Stimulated activated CD4-positive, alpha-beta T cell treated with anti-CD3 and anti-CD28 coated beads, TNF-alpha, amount 100 ng/mL, for 48 hours (primary cell): Measurements from ENCODE around the gene TXLNB.

ENCODE experiments used
- DNase-seq, 3 donors: peaks; one replicate each; pipeline ENCODE4 v3.0.0-alpha.2; 2020; ENCODE audit warnings: low read depth in 3 of 3

Gene TXLNB

GRCh38 chr6:139291813-139292619 lies at the start of gene TXLNB:
Gene TXLNB, minus strand, starts transcription at chr6:139291998. Its CDS starts 3,099 bp downstream, at chr6:139288899.
- peak; percentile 67 to 83 (median 69) for DNase-seq

- DNase-seq, result no peak
These were observed 49.3 kb upstream of the TXLNB start for GRCh38 chr6:139341060-139341459.

GRCh38 chr6:139338795-139339194 lies 47.0 kb upstream of the TXLNB start:
- no peak for DNase-seq

DNA sequence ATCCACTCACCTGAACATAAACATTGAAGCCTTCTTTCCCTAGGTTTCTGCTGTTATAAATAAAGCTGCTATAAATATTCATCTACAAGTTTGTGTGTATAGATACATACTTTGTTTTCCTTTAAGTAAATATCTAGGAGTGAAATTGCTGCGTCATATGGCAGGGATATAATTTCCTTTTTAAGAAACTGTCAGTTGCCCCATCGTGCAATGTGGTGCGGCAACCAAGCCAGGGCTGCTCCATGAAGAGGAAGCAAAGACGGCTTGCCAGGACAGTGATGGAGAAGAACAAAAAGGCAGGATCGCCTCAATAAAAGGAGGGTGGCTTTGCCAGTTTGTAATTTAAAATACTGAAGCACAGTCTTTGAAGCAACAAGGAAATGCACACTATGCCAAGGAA lies 46.0 kb upstream of the TXLNB start:
- DNase-seq, result no peak

- no peak for DNase-seq
These were observed 45.2 kb upstream of the TXLNB start for GRCh38 chr6:139337001-139337400.

DNA sequence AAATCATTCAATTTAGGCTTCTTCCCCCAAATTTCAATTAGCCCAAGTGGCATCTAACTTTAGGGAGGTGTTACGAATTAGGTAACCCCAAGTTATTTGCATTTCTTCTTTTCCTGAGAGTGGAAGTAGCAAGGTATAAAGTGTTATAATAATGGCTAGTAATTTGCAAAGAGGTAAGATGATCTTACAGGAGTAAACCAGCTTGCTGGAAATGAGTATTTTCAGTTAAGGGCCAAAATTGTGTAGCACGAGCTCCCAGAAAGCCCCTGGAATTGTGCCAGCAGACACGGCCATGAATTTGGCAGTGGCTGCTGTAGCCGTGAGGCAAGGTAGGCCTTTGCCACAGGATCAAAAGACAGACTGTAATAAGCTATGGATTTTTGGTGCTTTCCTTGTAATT lies 44.7 kb upstream of the TXLNB start:
- no peak for DNase-seq

GRCh38 chr6:139335447-139336210 lies 43.8 kb upstream of the TXLNB start:
- no peak for DNase-seq

GRCh38 chr6:139334806-139335446 lies 43.1 kb upstream of the TXLNB start:
- DNase-seq, result no peak

DNA sequence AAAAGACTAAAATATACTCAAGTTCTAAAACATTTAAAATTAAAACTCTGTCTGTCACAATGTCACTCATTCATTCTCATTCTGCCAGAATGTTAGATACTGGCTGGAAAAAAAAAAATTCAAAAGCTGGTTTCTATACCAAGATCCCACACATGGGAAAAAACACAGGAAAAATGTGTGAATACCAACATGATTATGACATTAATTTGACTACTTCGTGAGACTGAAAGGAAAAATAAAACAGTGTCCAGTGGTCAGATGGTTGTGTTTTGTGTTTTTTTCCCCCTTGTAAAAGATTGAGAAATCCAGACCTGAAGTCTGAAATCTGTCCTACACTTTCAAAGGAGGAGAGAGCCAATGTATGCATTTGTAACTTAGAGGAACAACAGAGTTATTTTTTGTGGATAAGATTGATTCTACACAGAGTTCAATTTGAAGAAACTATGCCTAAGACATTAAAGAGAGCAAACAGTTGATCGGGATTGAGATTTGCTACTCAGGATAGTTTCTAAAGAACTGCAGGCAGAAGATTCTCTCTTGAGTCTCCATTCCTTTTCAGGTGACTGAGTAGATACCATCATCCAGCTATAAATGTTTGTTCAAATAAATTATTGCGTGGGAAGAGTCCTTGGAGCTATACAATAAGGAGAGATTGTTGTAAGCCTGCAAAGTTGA lies 39.2 kb upstream of the TXLNB start:
- DNase-seq, result no peak

DNA sequence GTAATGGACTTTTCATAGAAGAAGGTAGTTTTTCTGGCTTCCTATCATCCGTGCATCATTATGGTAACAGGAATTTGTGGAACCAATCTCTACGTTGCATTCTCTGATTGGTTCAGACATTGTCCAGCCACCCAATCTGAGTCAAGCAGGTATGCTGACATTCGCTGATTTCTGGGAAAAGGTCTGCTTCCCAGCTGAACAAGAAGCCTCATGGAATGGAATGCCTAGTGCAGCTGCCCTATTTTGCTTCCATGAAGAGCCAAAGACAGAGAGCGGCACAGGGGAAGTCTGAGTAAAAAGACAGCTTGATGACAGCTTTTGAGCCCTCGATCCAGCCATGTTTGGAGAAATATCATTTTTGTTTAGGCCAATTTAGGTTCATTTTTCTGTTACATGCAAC lies 38.5 kb upstream of the TXLNB start:
- no peak for DNase-seq

DNA sequence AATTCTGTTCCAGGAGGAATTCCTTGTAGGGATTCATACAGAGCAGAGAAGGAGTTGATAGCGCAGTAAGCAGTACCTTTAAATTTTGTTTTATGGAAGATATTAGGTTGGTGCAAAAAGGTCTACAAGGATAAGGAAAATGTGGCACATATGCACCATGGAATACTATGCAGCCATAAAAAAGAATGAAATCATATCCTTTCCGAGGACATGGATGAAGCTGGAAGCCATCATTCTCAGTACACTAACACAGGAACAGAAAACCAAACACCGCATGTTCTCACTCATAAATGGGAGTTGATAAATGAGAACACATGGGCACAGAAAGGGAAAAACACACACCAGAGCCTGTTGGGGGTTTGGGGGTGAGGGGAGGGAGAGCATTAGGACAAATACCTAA lies 37.4 kb upstream of the TXLNB start:
- no peak for DNase-seq

DNA sequence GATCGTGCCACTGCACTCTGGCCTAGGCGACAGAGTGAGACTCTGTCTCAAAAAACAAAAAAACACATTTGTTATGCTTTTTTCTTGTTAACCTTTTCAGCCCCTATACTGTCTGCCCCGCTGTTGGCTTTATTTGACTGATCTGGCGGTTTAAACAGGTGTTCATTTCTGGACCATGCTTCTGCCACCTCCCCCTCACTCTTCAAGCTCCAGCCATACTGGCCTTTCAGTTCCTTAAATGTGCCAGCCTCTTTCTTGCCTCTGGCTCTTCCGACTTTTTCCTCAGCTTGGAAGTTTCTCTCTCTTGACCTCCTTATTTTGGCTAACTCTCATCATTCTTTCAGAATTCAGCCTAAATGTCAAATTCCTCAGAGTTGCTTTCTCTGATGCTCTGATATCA lies 35.2 kb upstream of the TXLNB start:
- DNase-seq, result no peak

GRCh38 chr6:139325686-139326085 lies 33.9 kb upstream of the TXLNB start:
- DNase-seq, result no peak

DNA sequence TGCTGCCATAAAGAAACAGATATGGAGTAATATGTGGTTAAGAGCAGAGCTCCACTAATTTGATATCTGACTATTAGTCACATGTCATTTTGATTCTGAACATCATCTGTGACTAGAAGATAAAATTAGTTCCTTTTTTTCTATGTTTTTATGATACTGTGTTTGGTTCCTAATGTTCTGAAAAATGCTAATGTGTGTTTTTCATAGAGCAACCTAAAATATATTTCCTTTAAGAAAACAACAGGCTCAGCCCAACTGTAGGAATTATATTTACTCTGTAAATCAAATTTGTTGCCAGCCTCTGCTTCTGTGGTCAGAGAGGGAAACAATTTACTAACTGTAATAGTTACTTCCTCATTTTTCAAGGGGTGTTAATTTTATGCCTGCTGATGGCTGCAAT lies 33.3 kb upstream of the TXLNB start:
- no peak for DNase-seq

DNA sequence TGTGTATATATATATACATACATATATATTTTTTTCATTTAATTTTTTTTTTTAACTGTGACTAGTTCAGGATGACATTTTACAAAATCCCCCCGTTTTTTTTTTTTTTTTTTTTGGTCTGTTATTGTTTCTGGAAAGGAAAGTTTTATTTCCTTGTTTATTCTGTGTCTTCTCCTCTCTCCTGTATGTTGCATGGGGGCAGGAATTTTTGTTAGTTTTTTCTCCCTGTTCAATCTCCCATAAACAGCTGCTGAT lies 32.4 kb upstream of the TXLNB start:
- no peak for DNase-seq

GRCh38 chr6:139323511-139324300 lies 31.9 kb upstream of the TXLNB start:
- peak; percentile 56 to 60 (median 59) for DNase-seq

GRCh38 chr6:139320081-139320480 lies 28.3 kb upstream of the TXLNB start:
- DNase-seq, result no peak

GRCh38 chr6:139316622-139317317 lies 25.0 kb upstream of the TXLNB start:
- DNase-seq, result no peak

DNA sequence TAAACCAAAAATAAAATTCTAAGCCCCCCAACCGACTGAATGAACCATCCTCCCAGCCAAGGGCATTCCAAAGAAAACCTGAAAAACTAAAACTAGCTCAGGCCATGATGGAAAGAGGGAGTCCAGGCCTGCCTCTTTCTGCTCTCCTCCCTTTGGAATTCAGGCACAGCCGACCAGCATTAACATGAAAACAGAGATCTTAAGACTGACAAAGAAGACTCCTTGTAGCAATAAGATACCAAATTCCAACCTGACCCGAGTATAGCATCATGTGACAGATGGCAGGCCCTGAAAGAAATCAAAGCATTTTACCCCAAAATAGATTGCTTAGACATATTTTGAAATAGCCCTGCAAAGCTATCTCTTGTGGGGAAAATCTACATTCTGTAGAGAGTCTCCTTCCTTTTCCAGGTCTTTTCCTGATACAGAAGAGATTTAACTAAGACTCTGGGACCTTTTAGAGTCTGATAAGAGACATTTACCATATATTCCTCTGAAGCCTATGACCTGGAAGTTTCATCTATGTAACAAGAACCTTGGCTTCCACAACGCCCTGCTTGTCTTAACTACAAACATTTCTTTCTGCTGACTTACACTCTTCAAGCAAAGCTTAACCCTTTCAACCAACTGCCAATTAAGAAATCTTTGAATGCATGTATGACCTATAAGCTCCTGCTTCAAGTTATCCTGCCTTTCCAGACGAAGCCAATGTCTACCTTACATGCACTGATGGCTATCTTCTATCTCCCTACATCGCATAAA lies 22.2 kb upstream of the TXLNB start:
- no peak for DNase-seq

DNA sequence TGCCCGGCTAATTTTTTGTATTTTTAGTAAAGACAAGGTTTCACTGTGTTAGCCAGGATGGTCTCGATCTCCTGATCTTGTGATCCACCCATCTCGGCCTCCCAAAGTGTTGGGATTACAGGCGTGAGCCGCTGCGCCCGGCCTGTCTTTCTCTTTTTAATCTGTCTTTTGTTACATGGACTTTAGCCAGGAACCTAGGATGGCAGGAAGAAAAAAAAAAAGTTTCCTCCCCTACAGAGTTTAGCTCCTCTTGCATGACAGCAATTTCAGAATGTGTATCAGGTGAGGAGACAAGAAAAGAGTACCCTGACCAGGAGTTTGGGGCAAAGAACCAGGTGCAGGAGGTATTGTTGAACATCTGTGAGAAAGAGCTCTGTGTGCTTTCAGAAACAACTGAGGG lies 21.4 kb upstream of the TXLNB start:
- no peak for DNase-seq
